Naive thymus-derived CD8-positive, alpha-beta T cell (primary cell): ENCODE measurements around the gene WNK3. TPM values are rescaled to one million over a fixed set of nuclear protein-coding genes. Genes with fewer than 3 reads are reported as not detected.
A peak's percentile ranks its signal among the peaks of the same experiment; 100 is the strongest.

ENCODE experiments used
- ATAC-seq, 2 donors: fragments of 150-1000 bp; cut with Tn5 transposase in 1 of 2; sonication (Bioruptor Pico), chemical (Tn5 transposase) in 1 of 2; 1 replicate in 1 of 2; 2 replicates in 1 of 2; pipeline ENCODE4 v1.10.0; 2021; ENCODE audit warnings: mild to moderate bottlenecking in 2 of 2, moderate library complexity in 2 of 2
- POLR2A ChIA-PET: fragments of 350-600 bp; sonication (Branson Sonifier 250); formaldehyde crosslinking; loops from one replicate; lab custom pipeline; 2021; ENCODE audit warnings: antibody characterized with exemption; lab: Charles Lee
- DNase-seq, 10 donors: peaks; one replicate each; pipeline versions ENCODE4 v3.0.0 to v3.0.0-alpha.2; 2020 to 2022
- H3K27ac Mint-ChIP-seq, 10 donors: one replicate each; pipeline ENCODE4 v1.8.0; 2020 to 2022; ENCODE audit warnings: mild to moderate bottlenecking in 10 of 10, mixed read lengths in 10 of 10, moderate library complexity in 4 of 10, inconsistent platforms in 1 of 10
- H3K27me3 Mint-ChIP-seq, 5 donors: one replicate each; pipeline ENCODE4 v1.8.0; 2021 to 2022; ENCODE audit warnings: mixed read lengths in 5 of 5
- H3K36me3 Mint-ChIP-seq, 3 donors: one replicate each; pipeline ENCODE4 v1.8.0; 2020 to 2022; ENCODE audit warnings: mixed read lengths in 3 of 3, mild to moderate bottlenecking in 2 of 3, inconsistent platforms in 1 of 3
- H3K4me1 Mint-ChIP-seq, 4 donors: one replicate each; pipeline ENCODE4 v1.8.0; 2021 to 2022; ENCODE audit warnings: mixed read lengths in 4 of 4
- H3K4me3 Mint-ChIP-seq, 10 donors: one replicate each; pipeline ENCODE4 v1.8.0; 2020 to 2022; ENCODE audit warnings: mild to moderate bottlenecking in 10 of 10, mixed read lengths in 10 of 10, moderate library complexity in 6 of 10, inconsistent platforms in 1 of 10
- H3K9me3 Mint-ChIP-seq, 9 donors: one replicate each; pipeline ENCODE4 v1.8.0; 2020 to 2022; ENCODE audit warnings: mixed read lengths in 9 of 9, mild to moderate bottlenecking in 3 of 9, inconsistent platforms in 1 of 9, moderate library complexity in 1 of 9
- polyA plus RNA-seq, 3 donors: library from polyadenylated mRNA; unstranded; fragments of 300-500 nt; fragmentation: Illumina TruSeq; gene quantifications; one replicate each; pipeline ENCODE4 v1.2.3, GENCODE V29; 2021
- total RNA-seq, 8 experiments: library from RNA in 2 of 8; stranded (reverse) in 2 of 8; gene quantifications; one replicate each; pipeline ENCODE4 v1.2.3 and lab custom pipeline; 2021 to 2026

WNK3 gene
- total and polyA plus RNA-seq, 5 experiments from 2014 or later: 0.25 to 1.2 (median 0.46) TPM

GRCh38 chrX:54301516-54301915 is 56.3 kb downstream of the WNK3 start:
- POLR2A ChIA-PET: no interaction called here
- Mint-ChIP-seq H3K36me3 (peaks cover 0 to 4% (median 0%) of the 10 kb centered on the region in 3 donors), H3K4me1 (no peaks in the 10 kb centered on the region), H3K27ac (no peak overlapping the region), H3K4me3 (no peak overlapping the region), H3K9me3 (no peaks in the 10 kb centered on the region), H3K27me3 (peaks cover 0 to 2% (median 0%) of the 10 kb centered on the region in 5 donors)
- ATAC-seq: no peak
- DNase-seq: no peak

DNA sequence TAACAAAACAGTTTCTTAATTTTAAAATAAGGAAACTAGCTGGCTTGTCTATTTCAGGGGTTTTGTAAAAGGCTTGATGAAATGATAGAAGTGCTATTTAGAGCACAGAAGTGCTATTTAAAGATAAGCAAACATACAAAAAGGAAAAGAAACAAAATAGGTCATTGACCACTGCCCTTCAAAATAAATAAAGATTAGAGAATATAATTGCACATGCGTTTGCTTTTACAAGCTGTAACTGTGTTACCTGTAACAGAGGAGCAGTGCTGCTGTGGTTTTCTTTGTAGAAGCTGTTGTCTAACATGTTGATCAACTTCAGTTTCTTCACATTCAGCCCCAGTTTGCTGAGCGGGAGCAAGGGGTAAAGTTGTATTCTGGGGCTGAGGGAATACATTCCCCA is 63.5 kb downstream of the WNK3 start:
- DNase-seq: no peak
- H3K27me3 Mint-ChIP-seq: peaks cover 0 to 2% (median 0%) of the 10 kb centered on the region in 5 donors
- POLR2A ChIA-PET: no interaction called here
- H3K27ac Mint-ChIP-seq: no peak overlapping the region
- no peaks in the 10 kb centered on the region for H3K36me3 Mint-ChIP-seq
- no peaks in the 10 kb centered on the region for H3K9me3 Mint-ChIP-seq
- ATAC-seq: no peak
- H3K4me3 Mint-ChIP-seq: no peak overlapping the region
- H3K4me1 Mint-ChIP-seq: no peaks in the 10 kb centered on the region

DNA sequence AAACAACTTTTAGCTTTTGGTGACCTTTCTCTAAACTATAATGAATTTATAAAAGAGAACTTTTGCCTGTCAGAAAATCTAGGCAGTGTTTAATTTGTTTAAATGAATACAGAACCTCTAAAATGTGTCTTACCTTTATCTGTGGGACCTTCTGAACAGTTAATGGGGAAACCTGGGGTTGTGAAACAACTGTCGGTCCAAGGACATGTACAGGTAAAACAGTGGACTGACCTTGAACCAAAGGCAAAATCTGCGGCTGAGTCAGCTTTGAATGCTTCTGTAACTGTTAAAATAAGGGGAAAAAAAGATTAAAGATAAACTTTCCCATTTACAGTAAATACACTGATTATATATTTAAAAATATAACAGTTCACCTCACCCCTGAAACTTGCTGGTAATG is 65.1 kb downstream of the WNK3 start:
- DNase-seq (no peak), ATAC-seq (no peak)
- Mint-ChIP-seq H3K9me3 (no peaks in the 10 kb centered on the region), H3K27me3 (peaks cover 0 to 2% (median 0%) of the 10 kb centered on the region in 5 donors), H3K36me3 (no peaks in the 10 kb centered on the region), H3K4me3 (no peak overlapping the region), H3K4me1 (no peaks in the 10 kb centered on the region), H3K27ac (no peak overlapping the region)
- POLR2A ChIA-PET: interaction anchor here (0.6 kb wide), 1 partner anchor 52 kb away, joined by 4 read pairs; no protein-coding TSS in a partner anchor

GRCh38 chrX:54291758-54292157 is 66.1 kb downstream of the WNK3 start:
- H3K9me3 Mint-ChIP-seq: no peaks in the 10 kb centered on the region
- no peak for DNase-seq
- no peak overlapping the region for H3K4me3 Mint-ChIP-seq
- POLR2A ChIA-PET: no interaction called here
- no peaks in the 10 kb centered on the region for H3K4me1 Mint-ChIP-seq
- no peak for ATAC-seq
- H3K27ac Mint-ChIP-seq: no peak overlapping the region
- no peaks in the 10 kb centered on the region for H3K36me3 Mint-ChIP-seq
- peaks cover 0 to 2% (median 0%) of the 10 kb centered on the region in 5 donors for H3K27me3 Mint-ChIP-seq

- Mint-ChIP-seq H3K4me1 (no peaks in the 10 kb centered on the region), H3K27me3 (no peaks in the 10 kb centered on the region), H3K36me3 (no peaks in the 10 kb centered on the region), H3K27ac (no peak overlapping the region), H3K4me3 (no peak overlapping the region), H3K9me3 (no peaks in the 10 kb centered on the region)
- no peak for DNase-seq
- POLR2A ChIA-PET: no interaction called here
- no peak for ATAC-seq
These were observed 68.9 kb downstream of the WNK3 start for GRCh38 chrX:54288968-54289367.

GRCh38 chrX:54288277-54288676 is 69.6 kb downstream of the WNK3 start:
- no peak for DNase-seq
- no peaks in the 10 kb centered on the region for H3K4me1 Mint-ChIP-seq
- POLR2A ChIA-PET: no interaction called here
- H3K27ac Mint-ChIP-seq: no peak overlapping the region
- peaks cover 0 to under 1% (median 0%) of the 10 kb centered on the region in 9 donors for H3K9me3 Mint-ChIP-seq
- no peak for ATAC-seq
- H3K4me3 Mint-ChIP-seq: no peak overlapping the region
- no peaks in the 10 kb centered on the region for H3K36me3 Mint-ChIP-seq
- no peaks in the 10 kb centered on the region for H3K27me3 Mint-ChIP-seq

- Mint-ChIP-seq H3K27ac (no peak overlapping the region), H3K9me3 (peaks cover 0 to 3% (median 0%) of the 10 kb centered on the region in 9 donors), H3K36me3 (no peaks in the 10 kb centered on the region), H3K4me1 (no peaks in the 10 kb centered on the region), H3K4me3 (no peak overlapping the region), H3K27me3 (no peaks in the 10 kb centered on the region)
- POLR2A ChIA-PET: no interaction called here
- no peak for ATAC-seq
- DNase-seq: no peak
These were observed 76.2 kb downstream of the WNK3 start for GRCh38 chrX:54281676-54282075.

DNA sequence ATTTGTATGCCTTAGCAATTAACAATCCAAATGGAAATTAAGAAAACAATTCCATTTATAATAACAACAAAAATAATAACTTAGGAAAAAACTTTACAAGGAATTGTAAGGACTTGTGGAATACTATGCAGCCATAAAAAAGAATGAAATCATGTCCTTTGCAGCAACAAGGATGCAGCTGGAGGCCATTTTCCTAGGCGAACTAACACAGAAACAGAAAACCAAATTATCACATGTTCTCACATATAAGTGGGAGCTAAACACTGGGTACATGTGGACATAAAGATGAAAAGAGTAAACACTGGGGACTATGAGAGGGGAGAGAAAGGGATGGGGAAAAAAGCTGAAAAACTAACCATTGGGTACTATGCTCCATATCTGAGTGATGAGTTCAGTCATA is 77.4 kb downstream of the WNK3 start:
- ATAC-seq (no peak), DNase-seq (no peak)
- Mint-ChIP-seq H3K36me3 (no peaks in the 10 kb centered on the region), H3K9me3 (peaks cover 0 to 3% (median 0%) of the 10 kb centered on the region in 9 donors), H3K27me3 (no peaks in the 10 kb centered on the region), H3K4me1 (no peaks in the 10 kb centered on the region), H3K4me3 (no peak overlapping the region), H3K27ac (no peak overlapping the region)
- POLR2A ChIA-PET: no interaction called here

DNA sequence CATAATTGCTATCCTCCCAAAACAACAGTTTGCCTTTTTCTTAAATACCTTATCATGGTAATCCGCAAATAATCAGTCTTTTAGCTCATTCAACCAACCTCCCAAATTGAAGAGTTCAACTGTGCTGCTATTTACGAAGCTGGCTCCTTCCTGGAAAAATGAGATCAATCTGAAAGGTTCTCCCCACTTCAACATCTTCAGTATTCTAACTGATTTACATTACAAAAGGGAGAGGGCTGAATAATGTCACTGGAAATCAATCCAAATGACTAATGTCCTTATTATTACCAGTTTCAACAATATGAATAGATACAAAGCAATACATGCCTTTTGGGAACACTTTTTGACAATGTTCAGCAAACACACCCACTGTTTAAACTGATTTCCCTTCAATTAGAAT is 86.2 kb downstream of the WNK3 start:
- ATAC-seq (no peak), DNase-seq (no peak)
- POLR2A ChIA-PET: no interaction called here
- no peak overlapping the region for H3K27ac Mint-ChIP-seq
- H3K36me3 Mint-ChIP-seq: no peaks in the 10 kb centered on the region
- no peaks in the 10 kb centered on the region for H3K27me3 Mint-ChIP-seq
- H3K4me3 Mint-ChIP-seq: no peak overlapping the region
- no peaks in the 10 kb centered on the region for H3K9me3 Mint-ChIP-seq
- no peaks in the 10 kb centered on the region for H3K4me1 Mint-ChIP-seq

DNA sequence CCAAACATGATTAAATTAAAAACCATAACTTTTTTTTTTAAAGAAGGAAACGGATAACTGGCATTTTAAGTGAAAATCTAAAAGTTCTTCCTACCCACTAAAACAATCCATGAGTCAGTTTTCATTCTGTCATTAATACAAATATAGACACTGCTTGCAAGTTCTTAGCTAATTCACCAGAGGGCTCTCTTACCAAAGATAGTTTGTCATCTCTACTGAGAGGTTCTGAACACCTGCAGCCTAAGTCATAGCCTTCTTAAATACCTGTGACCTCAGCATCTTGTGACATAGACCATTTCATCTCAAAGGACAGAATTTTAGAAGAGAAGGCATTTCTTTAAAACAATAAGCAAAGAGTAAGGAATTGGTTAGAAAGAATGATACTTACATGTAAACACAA is 109.5 kb downstream of the WNK3 start:
- POLR2A ChIA-PET: no interaction called here
- H3K27me3 Mint-ChIP-seq: no peaks in the 10 kb centered on the region
- H3K4me1 Mint-ChIP-seq: no peaks in the 10 kb centered on the region
- no peaks in the 10 kb centered on the region for H3K36me3 Mint-ChIP-seq
- peak in 3 of 10 donors; percentile 4 to 7 (median 4) for DNase-seq
- ATAC-seq: no peak
- H3K27ac Mint-ChIP-seq: no peak overlapping the region
- H3K4me3 Mint-ChIP-seq: no peak overlapping the region
- no peaks in the 10 kb centered on the region for H3K9me3 Mint-ChIP-seq

DNA sequence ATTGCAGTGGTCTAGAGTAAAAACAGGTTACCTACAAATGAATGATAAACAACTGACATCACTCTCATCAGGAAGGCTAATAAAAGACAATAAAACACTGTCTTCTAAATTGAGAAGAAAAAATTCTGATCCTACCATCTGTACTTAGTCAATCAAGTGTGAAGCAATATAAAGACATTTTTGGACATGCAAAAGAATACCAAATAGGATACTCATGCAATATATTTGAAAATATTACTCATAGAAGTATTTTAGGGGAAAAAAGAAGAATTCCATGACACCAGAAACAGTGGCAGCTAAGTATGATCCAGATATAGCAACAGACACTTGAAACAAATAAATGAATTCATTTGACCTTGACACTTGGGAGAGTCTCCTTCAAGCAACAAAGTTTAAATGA is 111.0 kb downstream of the WNK3 start:
- H3K27ac Mint-ChIP-seq: no peak overlapping the region
- H3K27me3 Mint-ChIP-seq: no peaks in the 10 kb centered on the region
- no peaks in the 10 kb centered on the region for H3K36me3 Mint-ChIP-seq
- no peak overlapping the region for H3K4me3 Mint-ChIP-seq
- POLR2A ChIA-PET: no interaction called here
- no peaks in the 10 kb centered on the region for H3K9me3 Mint-ChIP-seq
- ATAC-seq (no peak), DNase-seq (no peak)
- H3K4me1 Mint-ChIP-seq: no peaks in the 10 kb centered on the region

DNA sequence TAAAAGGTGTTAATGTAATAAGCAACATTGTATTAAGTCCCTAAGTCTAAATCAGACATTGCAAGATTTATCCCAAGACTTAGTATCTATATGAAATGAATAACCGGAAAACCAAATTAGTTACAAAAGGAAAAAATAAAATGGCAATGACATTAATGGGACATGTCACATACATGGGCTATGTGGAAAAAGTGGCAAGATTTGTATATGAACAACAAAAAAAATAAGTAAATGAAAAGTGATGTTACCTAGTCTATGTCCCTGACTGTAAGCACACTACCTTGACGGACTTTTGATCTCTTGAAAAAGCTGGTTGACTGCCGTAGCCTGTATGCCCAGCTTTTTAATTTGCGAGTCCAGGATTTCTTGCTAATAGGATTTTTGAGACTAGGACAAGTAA is 119.3 kb downstream of the WNK3 start:
- ATAC-seq: no peak
- POLR2A ChIA-PET: no interaction called here
- Mint-ChIP-seq H3K27ac (no peak overlapping the region), H3K27me3 (peaks cover 0 to 6% (median 0%) of the 10 kb centered on the region in 5 donors), H3K9me3 (peaks cover 0 to 12% (median 0%) of the 10 kb centered on the region in 9 donors), H3K36me3 (peaks cover 3 to 7% (median 5%) of the 10 kb centered on the region in 3 donors), H3K4me1 (no peaks in the 10 kb centered on the region), H3K4me3 (no peak overlapping the region)
- no peak for DNase-seq

DNA sequence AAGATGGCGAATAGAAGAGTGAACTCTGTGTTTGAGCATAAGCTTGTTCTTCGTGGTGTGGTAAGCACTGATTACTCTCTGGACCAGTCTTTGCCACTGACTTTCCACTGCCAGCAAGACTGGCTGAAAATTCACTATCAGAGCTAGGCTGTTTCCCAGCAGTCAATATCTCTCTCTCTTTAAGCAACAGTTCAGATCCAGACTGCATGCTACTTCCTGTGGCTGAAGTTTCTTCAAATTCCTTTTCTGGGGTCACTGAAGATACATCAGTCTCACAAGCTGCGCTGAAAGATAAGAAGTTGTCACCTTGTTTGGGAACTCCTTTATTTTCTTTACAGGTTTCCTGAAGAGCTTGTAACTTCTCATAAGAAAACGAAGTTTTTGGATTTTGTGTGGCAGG is 120.8 kb downstream of the WNK3 start:
- no peak for DNase-seq
- Mint-ChIP-seq H3K36me3 (peaks cover 3 to 7% (median 5%) of the 10 kb centered on the region in 3 donors), H3K27me3 (peaks cover 0 to 6% (median 0%) of the 10 kb centered on the region in 5 donors), H3K27ac (no peak overlapping the region), H3K9me3 (peaks cover 0 to 12% (median 0%) of the 10 kb centered on the region in 9 donors), H3K4me1 (no peaks in the 10 kb centered on the region), H3K4me3 (no peak overlapping the region)
- no peak for ATAC-seq
- POLR2A ChIA-PET: no interaction called here

GRCh38 chrX:54230435-54231148 is 127.3 kb downstream of the WNK3 start:
- ATAC-seq (no peak), DNase-seq (no peak)
- no peaks in the 10 kb centered on the region for H3K9me3 Mint-ChIP-seq
- H3K27ac Mint-ChIP-seq: no peak overlapping the region
- H3K27me3 Mint-ChIP-seq: no peaks in the 10 kb centered on the region
- H3K36me3 Mint-ChIP-seq: no peaks in the 10 kb centered on the region
- POLR2A ChIA-PET: no interaction called here
- no peak overlapping the region for H3K4me3 Mint-ChIP-seq
- no peaks in the 10 kb centered on the region for H3K4me1 Mint-ChIP-seq
